Stimulated activated CD4-positive, alpha-beta T cell treated with anti-CD3 and anti-CD28 coated beads, Interleukin-12 subunit alpha, Interleukin-12 subunit beta, amount 100 ng/mL, for 24 hours (primary cell): Measurements from ENCODE around the gene LIMS2.

Experiments
- DNase-seq, 2 experiments: peaks; one replicate each; pipeline ENCODE4 v3.0.0-alpha.2; 2020; ENCODE audit warnings: low read depth in 2 of 2

Gene LIMS2

GRCh38 chr2:127646487-127647241 lies 28.7 kb downstream of the LIMS2 start:
- no peak for DNase-seq

GRCh38 chr2:127645395-127646291 lies 29.7 kb downstream of the LIMS2 start, which contains the start of gene GPR17:
TSS of gene GPR17 (plus strand) at chr2:127646153. CDS start at chr2:127650736, 4,583 bp downstream.
- no peak for DNase-seq

- no peak for DNase-seq
Observed at GRCh38 chr2:127645026-127645394, 30.3 kb downstream of the LIMS2 start.

DNA sequence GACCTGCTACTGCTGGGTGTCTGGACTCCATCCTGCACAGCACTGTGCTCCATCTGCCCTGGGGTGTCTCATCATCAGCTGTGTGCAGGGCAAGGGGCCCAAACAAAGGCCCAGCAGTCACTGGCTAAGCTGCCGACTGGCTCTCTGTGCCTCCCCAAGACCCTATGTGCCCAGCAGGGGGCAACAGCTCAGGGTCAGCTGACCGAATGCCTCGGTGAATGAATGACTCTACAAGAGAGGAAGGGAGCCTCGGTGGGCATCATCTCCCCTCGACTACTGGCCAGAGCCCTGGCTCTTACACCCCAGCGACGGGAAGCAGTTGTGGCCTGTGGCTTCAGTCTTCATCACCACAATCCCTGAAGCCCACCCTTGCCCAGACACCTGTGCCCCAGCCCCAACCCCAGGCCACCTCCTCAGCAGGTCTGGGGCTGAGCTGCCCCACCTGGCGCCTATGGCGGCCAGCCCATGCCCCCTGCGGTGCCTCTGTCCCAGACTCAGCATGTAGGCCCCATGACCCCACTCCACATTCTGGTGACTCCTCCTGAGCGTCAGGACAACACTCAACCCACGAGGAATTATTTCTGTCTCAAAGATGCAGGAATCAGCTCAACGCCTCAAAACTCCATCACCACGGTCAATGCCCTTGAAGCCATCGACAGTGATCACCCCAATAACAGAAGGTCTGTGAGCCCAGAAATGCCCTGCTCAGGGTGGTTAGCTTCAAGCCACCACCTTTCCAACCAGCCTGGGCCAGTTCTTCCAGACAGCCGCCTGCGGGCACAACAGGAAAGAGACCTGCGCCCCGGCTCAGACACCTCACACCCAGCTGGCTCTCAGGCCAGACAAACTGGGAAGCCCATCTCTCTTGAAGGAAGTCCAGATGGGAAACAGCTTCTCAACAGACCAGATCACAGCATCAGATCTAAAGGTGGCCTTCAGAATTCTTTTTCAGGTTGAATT lies 31.0 kb downstream of the LIMS2 start:
- DNase-seq = no peak

DNA sequence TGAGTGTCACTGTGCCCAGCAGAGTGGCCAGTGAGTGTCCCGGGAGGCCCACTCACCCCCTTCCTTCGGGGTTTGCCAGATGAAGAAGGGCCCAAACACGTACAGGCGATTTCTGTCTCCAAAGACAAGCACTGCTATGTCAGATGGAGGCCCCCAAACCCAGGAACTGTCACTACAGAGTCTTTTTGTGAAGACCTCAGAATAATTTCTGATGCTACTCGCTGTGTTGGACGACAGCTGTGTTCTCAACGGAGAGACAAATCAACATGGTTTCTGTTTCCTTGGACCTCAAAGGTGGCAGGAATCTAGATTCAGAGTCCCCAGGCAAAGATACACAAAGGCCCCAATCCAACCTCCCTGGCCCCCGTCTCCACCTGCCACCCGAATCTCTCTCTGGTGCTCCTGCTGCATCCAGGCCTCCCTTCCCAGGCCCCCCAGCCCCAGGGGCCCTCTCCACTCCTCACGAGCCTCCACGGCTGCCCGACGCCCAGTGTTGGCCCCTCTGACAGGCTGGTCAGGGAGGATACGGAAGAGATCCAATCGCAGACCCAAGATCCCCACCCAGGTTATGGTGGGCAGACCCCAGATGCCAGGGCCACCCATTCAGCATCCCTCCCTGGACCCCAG lies 31.8 kb downstream of the LIMS2 start:
- no peak for DNase-seq

DNA sequence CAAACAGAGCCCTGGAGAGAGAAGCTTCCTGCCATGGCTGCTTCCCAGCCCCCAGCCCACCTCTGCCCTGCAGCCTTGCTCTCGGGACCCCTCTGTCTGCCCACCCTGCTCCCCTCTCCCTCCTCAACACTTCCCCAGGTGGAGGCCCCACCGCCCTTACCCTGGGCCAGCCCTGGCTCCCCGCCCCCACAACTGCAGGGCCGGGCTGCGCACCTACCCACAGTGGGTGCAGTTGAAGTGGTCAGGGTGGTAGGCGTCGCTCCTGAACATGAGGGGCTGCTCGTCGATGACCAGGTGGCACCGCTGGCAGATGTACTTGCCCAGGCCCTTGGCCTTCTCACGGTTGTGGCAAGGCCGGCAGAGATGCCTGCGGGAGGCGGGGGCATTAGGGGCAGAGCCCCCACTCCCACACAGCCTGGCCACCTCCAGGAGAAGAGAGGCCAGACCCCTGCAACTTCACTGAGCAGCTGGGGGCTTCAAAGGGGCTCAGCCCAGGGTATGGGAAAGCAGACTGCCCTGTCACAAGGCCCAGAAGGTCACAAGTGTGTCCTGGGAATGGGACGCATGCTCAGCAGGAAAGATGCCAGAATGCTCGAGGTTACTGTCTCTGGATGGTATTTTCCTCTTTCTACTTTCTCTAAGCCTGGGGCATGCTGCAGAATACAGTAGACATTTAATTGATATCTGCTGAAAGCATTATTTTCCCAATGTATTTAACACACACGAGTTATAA lies 32.5 kb downstream of the LIMS2 start:
- no peak for DNase-seq

DNA sequence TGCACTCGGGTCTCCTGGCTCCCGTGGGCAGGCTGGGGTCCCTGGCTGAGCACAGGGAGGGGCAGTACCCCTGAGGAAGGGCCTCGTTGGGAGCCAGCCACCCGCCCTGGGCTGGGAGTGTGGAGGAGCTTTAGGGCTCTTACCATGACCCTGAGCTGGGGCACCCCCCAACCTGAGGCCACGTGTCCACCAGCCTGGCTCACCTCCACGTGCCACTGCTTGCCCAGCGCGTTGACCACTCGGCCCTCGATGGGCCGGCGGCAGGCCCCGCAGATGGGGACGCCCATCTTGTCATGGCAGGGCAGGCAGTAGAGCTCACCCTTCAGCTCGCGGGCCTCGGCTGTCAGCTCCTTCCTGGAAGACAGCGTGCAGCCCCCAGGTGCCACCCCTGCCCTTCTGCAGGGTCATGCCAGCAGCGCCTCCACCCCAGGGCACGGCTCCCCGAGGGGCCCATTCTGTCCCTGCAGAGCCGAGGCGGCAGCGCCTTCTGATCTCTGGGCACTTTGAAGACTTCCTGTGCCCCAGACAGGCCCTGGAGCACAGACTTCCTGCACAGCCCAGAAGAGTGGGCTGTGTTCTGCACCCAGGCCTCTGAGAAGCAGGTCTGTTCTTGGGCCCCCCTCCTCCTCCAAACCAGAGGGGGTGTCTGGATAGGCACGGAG lies 33.4 kb downstream of the LIMS2 start:
- no peak for DNase-seq

DNA sequence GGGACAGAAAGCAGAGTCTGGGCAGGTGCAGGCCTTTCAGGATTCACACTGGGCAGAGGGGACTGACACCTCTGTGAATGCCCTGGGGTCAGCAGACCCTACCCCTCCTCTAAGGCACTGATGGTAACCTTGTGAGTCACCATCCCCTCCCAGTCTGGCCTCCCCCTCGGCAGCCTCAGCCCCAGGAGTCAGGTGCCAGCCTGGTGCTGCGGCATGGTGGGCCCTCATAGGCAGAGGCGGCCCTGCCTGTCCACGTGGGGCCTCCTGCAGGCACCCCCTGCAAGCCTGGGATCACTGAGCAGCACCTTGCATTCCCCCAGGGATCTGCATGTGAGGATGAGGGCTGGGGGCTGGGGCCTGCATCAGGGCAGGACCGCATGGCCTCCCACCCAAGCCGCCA lies 34.2 kb downstream of the LIMS2 start:
- no peak for DNase-seq

- DNase-seq = no peak
Observed at GRCh38 chr2:127640082-127641072, 35.0 kb downstream of the LIMS2 start.

GRCh38 chr2:127639111-127639474 lies 36.2 kb downstream of the LIMS2 start:
- no peak for DNase-seq

DNA sequence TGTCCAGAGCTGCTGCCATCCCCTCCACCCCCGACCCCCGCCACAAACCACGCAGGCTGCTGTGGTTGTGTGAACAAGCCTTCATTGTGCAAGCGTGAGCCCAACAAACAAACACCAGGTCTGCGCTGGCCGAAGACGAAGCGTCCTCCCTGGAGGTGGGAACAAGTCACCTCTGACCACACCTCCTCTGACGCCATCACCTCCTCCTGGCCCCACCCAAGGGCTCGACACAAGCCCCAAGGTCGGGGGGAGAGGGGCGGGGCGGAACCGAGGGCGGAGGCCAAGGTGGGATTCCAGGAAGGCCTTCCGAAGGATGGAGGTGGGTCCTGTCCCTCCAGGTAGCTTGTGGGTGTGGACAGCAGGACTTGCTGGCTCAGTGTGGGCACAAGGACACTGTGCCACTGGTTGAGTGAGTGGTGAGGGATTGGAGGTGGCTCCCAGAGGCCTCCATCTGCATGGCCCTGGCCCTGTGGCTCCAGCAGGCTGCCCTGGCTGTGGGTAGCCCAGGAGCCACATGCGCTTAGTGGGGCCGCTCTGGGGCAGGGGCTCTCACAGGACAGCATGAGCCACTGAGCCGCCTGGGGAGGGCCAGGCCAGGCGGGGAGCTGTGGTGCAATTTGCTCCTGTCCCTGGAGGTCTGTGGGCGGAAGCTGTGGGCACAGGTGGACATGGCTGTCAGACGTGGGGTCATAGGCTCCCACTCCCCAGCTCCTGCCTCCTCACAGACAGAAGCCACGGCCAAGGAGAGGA lies 36.8 kb downstream of the LIMS2 start:
- DNase-seq = no peak

- DNase-seq = no peak
Observed at GRCh38 chr2:127637725-127638252, 37.5 kb downstream of the LIMS2 start.

GRCh38 chr2:127637236-127637630 lies 38.1 kb downstream of the LIMS2 start:
- DNase-seq = no peak

DNA sequence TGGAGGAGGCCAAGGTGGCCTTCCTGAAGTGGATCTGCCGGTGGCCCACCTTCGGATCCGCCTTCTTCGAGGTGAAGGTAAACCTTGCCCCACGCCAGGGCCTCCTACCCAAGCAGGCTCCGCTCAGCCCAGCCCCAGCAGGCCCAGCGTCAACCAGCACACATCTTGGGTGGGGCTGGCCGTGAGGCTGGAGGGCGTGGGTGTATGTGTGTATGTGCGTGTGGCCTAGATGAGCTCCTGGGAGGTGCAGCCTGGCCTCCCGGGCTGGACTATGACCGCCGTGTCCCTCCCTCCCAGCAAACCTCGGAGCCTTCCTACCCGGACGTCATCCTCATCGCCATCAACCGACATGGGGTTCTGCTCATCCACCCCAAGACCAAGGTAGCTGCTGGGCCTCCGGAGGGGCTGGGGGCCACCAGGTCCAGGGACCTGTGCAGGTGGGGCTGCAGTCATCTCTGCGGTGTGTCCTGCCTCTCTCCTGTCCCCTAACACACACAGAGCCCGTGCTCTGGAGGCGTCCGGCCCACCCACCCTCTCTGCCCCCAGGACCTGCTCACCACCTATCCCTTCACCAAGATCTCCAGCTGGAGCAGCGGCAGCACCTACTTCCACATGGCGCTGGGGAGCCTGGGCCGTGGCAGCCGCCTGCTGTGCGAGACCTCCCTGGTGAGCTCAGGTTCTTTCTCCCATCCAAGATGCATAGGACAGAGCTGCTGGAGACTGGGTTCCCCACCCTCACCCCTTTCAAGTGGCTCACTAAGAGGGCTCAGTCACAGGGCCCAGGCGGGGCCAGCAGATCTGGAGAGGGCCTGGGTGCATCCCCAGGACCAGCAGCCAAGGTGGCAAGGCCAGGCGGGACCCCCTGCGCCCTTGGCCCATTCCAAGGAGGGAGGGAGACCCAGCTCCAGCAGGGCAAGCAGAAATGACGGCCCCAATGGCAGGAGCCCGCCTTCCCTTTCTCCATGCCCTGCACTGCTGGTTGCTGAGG lies 38.8 kb downstream of the LIMS2 start:
- DNase-seq = no peak

- DNase-seq = no peak
Observed at GRCh38 chr2:127635380-127636237, 39.7 kb downstream of the LIMS2 start.
